BE2C (cell line): ENCODE measurements around the gene HSPB8. TPM values are rescaled to one million over a fixed set of nuclear protein-coding genes. Genes with fewer than 3 reads are reported as not detected.
A peak's percentile ranks its signal among the peaks of the same experiment; 100 is the strongest.

Experiments
- DNase-seq: peaks from one replicate; pipeline ENCODE4 v3.0.0-alpha.2; 2020
- H3K27me3 ChIP-seq: fragments of 250-450 bp; sonication (Bioruptor Pico); 2 replicates; pipeline ENCODE4 v1.5.1; 2020; ENCODE audit warnings: mild to moderate bottlenecking
- H3K36me3 ChIP-seq: fragments of 250-450 bp; sonication (Bioruptor Pico); 2 replicates; pipeline ENCODE4 v1.5.1; 2020; ENCODE audit warnings: mild to moderate bottlenecking
- H3K4me1 ChIP-seq: fragments of 250-450 bp; sonication (Bioruptor Pico); 2 replicates; pipeline ENCODE4 v1.5.1; 2020
- H3K4me3 ChIP-seq: 2 replicates; pipeline ENCODE4 v1.5.1; 2011; ENCODE audit warnings: low read depth, low read length
- H3K9me3 ChIP-seq: fragments of 250-450 bp; sonication (Bioruptor Pico); 2 replicates; pipeline ENCODE4 v1.5.1; 2020
- polyA plus RNA-seq: library from polyadenylated mRNA; unstranded; fragments of >200 nt; gene quantifications from one replicate; pipeline ENCODE4 v1.2.1, GENCODE V29; 2012; ENCODE audit warnings: low read depth, missing spikeins; ENCODE audit not compliant: insufficient read length, insufficient read depth
- TF ChIP-seq, protein P1 (sequence below): IDR thresholded peaks from 2 replicates; pipeline ENCODE4 v1.5.1; 2012; ENCODE audit warnings: mild to moderate bottlenecking, low read depth, low read length

HSPB8 gene
- polyA plus RNA-seq: 1.8 TPM

- no peaks in the 10 kb centered on the region for H3K36me3 ChIP-seq
Measured at GRCh38 chr12:119178544-119179334, at the start of gene HSPB8. TSS of gene HSPB8 (plus strand) at chr12:119178931. CDS start at chr12:119179313, 382 bp downstream.

DNA sequence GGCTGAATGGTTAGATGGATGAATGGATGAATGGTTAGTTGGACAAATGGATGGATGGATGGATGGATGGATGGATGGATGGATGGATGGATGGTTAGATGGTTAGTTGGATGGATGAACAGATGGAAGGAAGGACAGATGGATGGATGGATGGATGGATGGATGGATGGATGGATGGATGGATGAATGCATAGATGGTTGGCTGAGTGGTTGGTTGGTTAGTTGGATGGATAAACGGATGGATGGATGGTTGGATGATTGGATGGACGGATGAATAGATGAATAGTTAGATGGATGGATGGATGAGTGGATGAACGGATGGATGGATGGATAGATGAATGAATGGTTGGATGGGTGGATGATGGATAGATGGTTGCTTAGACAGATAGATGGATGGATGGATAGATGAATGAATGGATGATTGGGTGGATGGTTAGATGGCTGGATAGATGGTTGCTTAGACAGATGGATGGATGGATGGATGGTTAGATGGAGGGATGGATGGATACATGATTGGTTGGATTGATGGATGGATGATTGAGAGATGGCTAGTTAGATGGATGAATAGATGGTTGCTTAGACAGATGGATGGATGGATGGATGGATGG lies 48.8 kb upstream of the HSPB8 start:
- no peaks in the 10 kb centered on the region for H3K27me3 ChIP-seq
- no peak overlapping the region for H3K4me3 ChIP-seq

More at GRCh38 chr12:119178544-119179334, at the start of gene HSPB8:
- no peaks in the 10 kb centered on the region for H3K27me3 ChIP-seq
- TF ChIP-seq, protein P1, sequence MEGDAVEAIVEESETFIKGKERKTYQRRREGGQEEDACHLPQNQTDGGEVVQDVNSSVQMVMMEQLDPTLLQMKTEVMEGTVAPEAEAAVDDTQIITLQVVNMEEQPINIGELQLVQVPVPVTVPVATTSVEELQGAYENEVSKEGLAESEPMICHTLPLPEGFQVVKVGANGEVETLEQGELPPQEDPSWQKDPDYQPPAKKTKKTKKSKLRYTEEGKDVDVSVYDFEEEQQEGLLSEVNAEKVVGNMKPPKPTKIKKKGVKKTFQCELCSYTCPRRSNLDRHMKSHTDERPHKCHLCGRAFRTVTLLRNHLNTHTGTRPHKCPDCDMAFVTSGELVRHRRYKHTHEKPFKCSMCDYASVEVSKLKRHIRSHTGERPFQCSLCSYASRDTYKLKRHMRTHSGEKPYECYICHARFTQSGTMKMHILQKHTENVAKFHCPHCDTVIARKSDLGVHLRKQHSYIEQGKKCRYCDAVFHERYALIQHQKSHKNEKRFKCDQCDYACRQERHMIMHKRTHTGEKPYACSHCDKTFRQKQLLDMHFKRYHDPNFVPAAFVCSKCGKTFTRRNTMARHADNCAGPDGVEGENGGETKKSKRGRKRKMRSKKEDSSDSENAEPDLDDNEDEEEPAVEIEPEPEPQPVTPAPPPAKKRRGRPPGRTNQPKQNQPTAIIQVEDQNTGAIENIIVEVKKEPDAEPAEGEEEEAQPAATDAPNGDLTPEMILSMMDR: no peak
- H3K4me1 ChIP-seq: no peaks in the 10 kb centered on the region
- no peaks in the 10 kb centered on the region for H3K9me3 ChIP-seq
- H3K4me3 ChIP-seq: peak within 1 kb of the TSS; percentile 58
- peak; percentile 55 for DNase-seq

GRCh38 chr12:119130523-119130922 lies 48.2 kb upstream of the HSPB8 start:
- Histone ChIP-seq H3K27me3 (no peaks in the 10 kb centered on the region), H3K36me3 (peaks cover 43% of the 10 kb centered on the region), H3K4me3 (no peak overlapping the region), H3K4me1 (no peaks in the 10 kb centered on the region), H3K9me3 (peaks cover 5% of the 10 kb centered on the region; the same call in 1 of the 2 replicates)
- no peak for DNase-seq
- TF ChIP-seq, protein P1: no peak

More for the DNA sequence above, 48.8 kb upstream of the HSPB8 start:
- no peak for DNase-seq
- TF ChIP-seq, protein P1: no peak
- Histone ChIP-seq H3K9me3 (peaks cover 5% of the 10 kb centered on the region; the same call in 1 of the 2 replicates), H3K4me1 (no peaks in the 10 kb centered on the region), H3K36me3 (peaks cover 48% of the 10 kb centered on the region)

DNA sequence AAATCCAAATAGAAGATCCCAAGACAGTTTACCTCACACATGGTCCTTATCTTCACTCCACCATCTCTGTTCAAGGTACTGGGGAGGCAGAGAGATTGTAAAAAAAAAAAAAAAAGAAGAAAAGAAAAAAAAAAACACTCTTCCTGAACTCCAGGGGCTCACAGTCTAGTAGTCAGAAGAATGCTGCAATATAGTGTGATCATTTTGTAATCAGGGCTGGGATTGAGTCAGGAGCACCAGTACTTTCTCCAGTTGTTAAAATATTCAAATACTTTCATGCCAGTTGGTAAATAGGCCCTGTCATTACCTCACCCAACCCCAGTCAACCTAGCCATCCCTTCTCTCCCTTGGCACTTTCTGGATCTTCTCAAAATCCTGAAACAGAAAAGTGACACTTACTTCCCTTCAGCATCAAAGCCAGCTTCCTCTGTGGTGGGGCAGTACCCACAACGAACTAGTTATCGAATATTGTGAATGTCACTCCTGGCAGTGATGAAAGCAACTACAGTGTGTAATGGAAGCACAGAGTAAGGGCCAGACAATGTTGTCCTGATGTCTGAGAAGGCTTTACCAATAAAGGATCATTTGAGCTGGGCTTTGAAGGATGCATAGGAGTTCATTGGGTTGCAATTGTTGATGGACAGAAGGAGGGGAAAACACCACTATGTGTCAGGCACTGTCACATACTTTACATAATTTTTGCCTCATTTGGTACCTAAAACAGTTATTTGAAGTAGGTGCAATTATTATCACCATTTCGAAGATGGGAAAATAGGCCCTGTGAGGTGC lies 44.3 kb upstream of the HSPB8 start:
- DNase-seq: no peak
- Histone ChIP-seq H3K36me3 (peaks cover 35% of the 10 kb centered on the region), H3K9me3 (peaks cover 5% of the 10 kb centered on the region; the same call in 1 of the 2 replicates), H3K4me1 (no peaks in the 10 kb centered on the region), H3K4me3 (no peak overlapping the region), H3K27me3 (no peaks in the 10 kb centered on the region)
- TF ChIP-seq, protein P1: no peak

GRCh38 chr12:119136811-119137410 lies 41.8 kb upstream of the HSPB8 start:
- TF ChIP-seq, protein P1: no peak
- H3K27me3 ChIP-seq: no peaks in the 10 kb centered on the region
- DNase-seq: no peak
- peaks cover 25% of the 10 kb centered on the region for H3K36me3 ChIP-seq
- no peaks in the 10 kb centered on the region for H3K4me1 ChIP-seq
- peaks cover 5% of the 10 kb centered on the region; the same call in 1 of the 2 replicates for H3K9me3 ChIP-seq
- no peak overlapping the region for H3K4me3 ChIP-seq
